Measurements from ENCODE around the gene AKAP7.

Gene AKAP7

DNA sequence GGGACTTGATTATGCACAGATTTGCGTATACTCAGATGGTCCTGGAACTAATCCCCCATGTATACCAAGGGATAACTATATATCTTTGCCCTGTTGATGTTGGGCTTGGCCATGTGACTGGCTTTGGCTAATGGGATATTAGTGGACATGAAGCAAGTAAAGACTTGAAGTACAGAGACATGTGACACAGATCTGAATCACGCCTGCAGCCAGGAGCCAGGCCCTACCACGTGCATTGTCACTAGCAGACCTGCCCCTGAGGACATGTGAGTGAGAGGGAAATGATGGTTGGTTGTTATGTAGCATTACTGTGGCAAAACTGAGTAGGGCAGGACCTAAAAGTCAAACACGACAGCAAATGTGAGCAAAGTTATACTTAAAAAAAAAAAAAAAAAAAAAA lies 155.7 kb downstream of the AKAP7 start:
- Histone ChIP-seq H3K4me1 (ENCODE audit: insufficient read depth, low read length, severe bottlenecking) (no peaks in the 10 kb centered on the region), H4K20me1 (ENCODE audit: insufficient read depth, low read length) (no peaks in the 10 kb centered on the region), H3K79me2 (ENCODE audit: insufficient read depth, low read length) (no peaks in the 10 kb centered on the region), H3K9me2 (ENCODE audit: low read depth, low read length) (no peaks in the 10 kb centered on the region), H3K9ac (ENCODE audit: low read length) (no peak overlapping the region), H3K4me2 (ENCODE audit: low read length) (no peak overlapping the region), H3F3A (ENCODE audit: insufficient read depth, low read length) (no peaks in the 10 kb centered on the region), H3K27ac (ENCODE audit: low read depth, low read length, poor library complexity, severe bottlenecking) (no peak overlapping the region), H2AFZ (ENCODE audit: low read length) (no peak overlapping the region), H3K4me3 (ENCODE audit: low read depth, low read length, poor library complexity, severe bottlenecking) (no peak overlapping the region), H3K9me3 (ENCODE audit: low read length) (no peaks in the 10 kb centered on the region), H3K36me3 (ENCODE audit: insufficient read depth, low read length) (no peaks in the 10 kb centered on the region), H3K27me3 (ENCODE audit: insufficient read depth, low read length) (no peaks in the 10 kb centered on the region)
- TF ChIP-seq, protein P1, sequence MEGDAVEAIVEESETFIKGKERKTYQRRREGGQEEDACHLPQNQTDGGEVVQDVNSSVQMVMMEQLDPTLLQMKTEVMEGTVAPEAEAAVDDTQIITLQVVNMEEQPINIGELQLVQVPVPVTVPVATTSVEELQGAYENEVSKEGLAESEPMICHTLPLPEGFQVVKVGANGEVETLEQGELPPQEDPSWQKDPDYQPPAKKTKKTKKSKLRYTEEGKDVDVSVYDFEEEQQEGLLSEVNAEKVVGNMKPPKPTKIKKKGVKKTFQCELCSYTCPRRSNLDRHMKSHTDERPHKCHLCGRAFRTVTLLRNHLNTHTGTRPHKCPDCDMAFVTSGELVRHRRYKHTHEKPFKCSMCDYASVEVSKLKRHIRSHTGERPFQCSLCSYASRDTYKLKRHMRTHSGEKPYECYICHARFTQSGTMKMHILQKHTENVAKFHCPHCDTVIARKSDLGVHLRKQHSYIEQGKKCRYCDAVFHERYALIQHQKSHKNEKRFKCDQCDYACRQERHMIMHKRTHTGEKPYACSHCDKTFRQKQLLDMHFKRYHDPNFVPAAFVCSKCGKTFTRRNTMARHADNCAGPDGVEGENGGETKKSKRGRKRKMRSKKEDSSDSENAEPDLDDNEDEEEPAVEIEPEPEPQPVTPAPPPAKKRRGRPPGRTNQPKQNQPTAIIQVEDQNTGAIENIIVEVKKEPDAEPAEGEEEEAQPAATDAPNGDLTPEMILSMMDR (IDR thresholded peaks at IDR 0.05; ENCODE audit: low read length): no peak
- no peak for TF ChIP-seq EZH2 (IDR thresholded peaks at IDR 0.05; ENCODE audit: borderline replicate concordance, low read length)

DNA sequence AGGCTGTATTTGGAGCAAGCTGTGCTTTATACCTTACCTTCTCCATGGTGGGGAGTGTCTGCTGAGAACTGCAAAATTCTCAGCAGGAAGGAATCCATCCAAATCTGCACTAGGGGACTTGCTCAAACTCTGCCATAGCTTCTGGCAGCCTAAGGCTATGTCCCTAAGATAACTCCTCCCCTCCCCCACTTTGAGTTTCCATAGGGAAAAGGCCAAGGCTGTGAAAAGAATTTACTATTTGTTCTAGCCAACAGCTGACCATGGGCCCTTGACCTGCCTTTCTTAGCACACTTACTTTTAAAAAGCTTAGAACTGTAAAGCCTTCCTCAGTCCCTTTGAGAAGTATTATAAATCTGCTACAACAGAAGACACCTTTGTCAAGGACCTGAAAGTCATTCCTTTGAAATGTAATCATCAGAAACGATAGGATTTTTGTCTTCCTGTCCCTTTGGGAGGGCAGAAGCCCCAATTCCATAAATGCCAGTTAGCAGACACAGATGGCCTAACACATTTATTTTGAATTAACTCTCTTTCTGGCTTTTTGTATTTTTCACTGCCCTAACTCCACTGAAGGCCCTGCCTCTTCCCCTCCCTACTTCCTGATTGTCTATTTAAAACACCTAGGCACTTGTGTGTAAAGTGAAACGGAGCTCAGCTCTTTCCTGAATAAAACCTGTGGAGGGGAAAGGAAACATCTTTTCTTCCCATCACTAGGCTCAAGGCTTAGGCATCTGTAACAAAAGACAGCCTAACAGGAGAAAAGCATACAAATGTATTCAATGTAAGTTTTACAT lies 157.1 kb downstream of the AKAP7 start:
- Histone ChIP-seq H3K9ac (ENCODE audit: low read length) (no peak overlapping the region), H3K9me2 (ENCODE audit: low read depth, low read length) (no peaks in the 10 kb centered on the region), H3K4me1 (ENCODE audit: insufficient read depth, low read length, severe bottlenecking) (no peaks in the 10 kb centered on the region), H4K20me1 (ENCODE audit: insufficient read depth, low read length) (no peaks in the 10 kb centered on the region), H3K36me3 (ENCODE audit: insufficient read depth, low read length) (no peaks in the 10 kb centered on the region), H3K9me3 (ENCODE audit: low read length) (no peaks in the 10 kb centered on the region), H3K4me3 (ENCODE audit: low read depth, low read length, poor library complexity, severe bottlenecking) (no peak overlapping the region), H3K27ac (ENCODE audit: low read depth, low read length, poor library complexity, severe bottlenecking) (no peak overlapping the region), H3K4me2 (ENCODE audit: low read length) (no peak overlapping the region), H3F3A (ENCODE audit: insufficient read depth, low read length) (no peaks in the 10 kb centered on the region), H3K27me3 (ENCODE audit: insufficient read depth, low read length) (no peaks in the 10 kb centered on the region), H2AFZ (ENCODE audit: low read length) (no peak overlapping the region), H3K79me2 (ENCODE audit: insufficient read depth, low read length) (no peaks in the 10 kb centered on the region)
- no peak for TF ChIP-seq EZH2 (IDR thresholded peaks at IDR 0.05; ENCODE audit: borderline replicate concordance, low read length)
- TF ChIP-seq, protein P1 (IDR thresholded peaks at IDR 0.05; ENCODE audit: low read length): no peak

DNA sequence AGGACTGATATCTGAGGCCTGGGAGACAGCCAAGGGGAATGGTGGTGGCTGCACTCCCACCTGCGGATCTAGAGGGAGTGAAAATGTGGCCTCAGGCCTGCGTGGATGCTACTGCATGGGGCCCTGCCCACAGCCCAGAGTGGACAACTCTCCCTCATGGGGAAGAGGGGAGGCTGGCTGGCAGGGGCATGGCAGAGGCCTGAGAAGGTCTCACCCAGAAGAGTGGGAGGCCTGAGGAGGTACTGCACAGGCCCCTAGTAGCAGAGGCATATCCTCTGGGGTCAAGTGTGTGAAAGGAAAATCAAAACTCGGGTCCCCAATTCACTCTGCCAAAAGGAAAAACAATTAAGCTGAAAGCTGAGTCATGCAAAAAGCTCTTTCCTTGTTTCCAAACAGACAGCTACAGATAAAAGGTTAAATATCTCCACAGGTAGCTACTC lies 158.2 kb downstream of the AKAP7 start:
- no peak overlapping the region for H3K4me2 ChIP-seq (ENCODE audit: low read length)
- no peaks in the 10 kb centered on the region for H3F3A ChIP-seq (ENCODE audit: insufficient read depth, low read length)
- no peaks in the 10 kb centered on the region for H3K79me2 ChIP-seq (ENCODE audit: insufficient read depth, low read length)
- H3K4me1 ChIP-seq (ENCODE audit: insufficient read depth, low read length, severe bottlenecking): no peaks in the 10 kb centered on the region
- H4K20me1 ChIP-seq (ENCODE audit: insufficient read depth, low read length): no peaks in the 10 kb centered on the region
- no peak for TF ChIP-seq EZH2 (IDR thresholded peaks at IDR 0.05; ENCODE audit: borderline replicate concordance, low read length)
- TF ChIP-seq, protein P1 (IDR thresholded peaks at IDR 0.05; ENCODE audit: low read length): no peak
- no peaks in the 10 kb centered on the region for H3K36me3 ChIP-seq (ENCODE audit: insufficient read depth, low read length)
- H3K27ac ChIP-seq (ENCODE audit: low read depth, low read length, poor library complexity, severe bottlenecking): no peak overlapping the region
- H3K9me2 ChIP-seq (ENCODE audit: low read depth, low read length): no peaks in the 10 kb centered on the region
- no peak overlapping the region for H2AFZ ChIP-seq (ENCODE audit: low read length)
- H3K27me3 ChIP-seq (ENCODE audit: insufficient read depth, low read length): no peaks in the 10 kb centered on the region
- H3K9me3 ChIP-seq (ENCODE audit: low read length): no peaks in the 10 kb centered on the region
- no peak overlapping the region for H3K9ac ChIP-seq (ENCODE audit: low read length)
- H3K4me3 ChIP-seq (ENCODE audit: low read depth, low read length, poor library complexity, severe bottlenecking): no peak overlapping the region

Measured in OCI-LY1 (cell line).